ENCODE data around the gene SLC9A1. TPM values are rescaled to one million over a fixed set of nuclear protein-coding genes. Genes with fewer than 3 reads are reported as not detected.
A peak's percentile ranks its signal among the peaks of the same experiment; 100 is the strongest.
"Not testable (repeated sequence)": the region's sequence is repeated elsewhere in the genome, so short reads cannot be mapped to it uniquely, and the experiment has no call there.

Gene SLC9A1
- polyA plus RNA-seq, 3 donors, result 6.6 to 14.5 (median 8.9) TPM

GRCh38 chr1:27137544-27138075 lies 17.3 kb downstream of the SLC9A1 start:
- no peak overlapping the region for H3K27ac ChIP-seq (ENCODE audit: low read depth, low read length)
- WGBS, 3 donors, result 77 to 79% (median 78%) methylated on average over 11 of the region's 11 CpGs

GRCh38 chr1:27136998-27137542 lies 17.9 kb downstream of the SLC9A1 start:
- 44 to 70% (median 46%) methylated on average over 11 of the region's 11 CpGs for WGBS, 3 donors
- peak overlapping the region; percentile 23 for H3K27ac ChIP-seq (ENCODE audit: low read depth, low read length)

GRCh38 chr1:27136236-27136551 lies 18.7 kb downstream of the SLC9A1 start:
- 60 to 79% (median 67%) methylated on average over 3 of the region's 3 CpGs for whole genome bisulfite sequencing, 3 donors
- H3K27ac ChIP-seq (ENCODE audit: low read depth, low read length), result peak overlapping the region; percentile 23

GRCh38 chr1:27135541-27136235 lies 19.2 kb downstream of the SLC9A1 start:
- no peak overlapping the region for H3K27ac ChIP-seq (ENCODE audit: low read depth, low read length)
- WGBS, 3 donors, result 60 to 72% (median 67%) methylated on average over 5 of the region's 5 CpGs

GRCh38 chr1:27133991-27134390 lies 20.9 kb downstream of the SLC9A1 start:
- WGBS, 3 donors, result 70 to 86% (median 79%) methylated on average over 6 of the region's 6 CpGs
- H3K27ac ChIP-seq (ENCODE audit: low read depth, low read length), result no peak overlapping the region

GRCh38 chr1:27133158-27133557 lies 21.8 kb downstream of the SLC9A1 start:
- H3K27ac ChIP-seq (ENCODE audit: low read depth, low read length), result no peak overlapping the region
- WGBS, 3 donors, result 81 to 85% (median 84%) methylated on average over 5 of the region's 5 CpGs

GRCh38 chr1:27132624-27133023 lies 22.3 kb downstream of the SLC9A1 start:
- WGBS, 3 donors, result 81 to 91% (median 88%) methylated on average over 7 of the region's 7 CpGs
- H3K27ac ChIP-seq (ENCODE audit: low read depth, low read length), result no peak overlapping the region

GRCh38 chr1:27132147-27132546 lies 22.8 kb downstream of the SLC9A1 start:
- 63 to 83% (median 65%) methylated on average over 4 of the region's 4 CpGs for WGBS, 3 donors
- no peak overlapping the region for H3K27ac ChIP-seq (ENCODE audit: low read depth, low read length)

- no peak overlapping the region for H3K27ac ChIP-seq (ENCODE audit: low read depth, low read length)
- WGBS, 3 donors, result 43 to 61% (median 60%) methylated on average over 3 of the region's 3 CpGs
These were observed 24.1 kb downstream of the SLC9A1 start for GRCh38 chr1:27130798-27131197.

GRCh38 chr1:27129225-27129624 lies 25.7 kb downstream of the SLC9A1 start:
- no peak overlapping the region for H3K27ac ChIP-seq (ENCODE audit: low read depth, low read length)
- 79 to 84% (median 81%) methylated on average over 3 of the region's 3 CpGs for WGBS, 3 donors

- H3K27ac ChIP-seq (ENCODE audit: low read depth, low read length), result no peak overlapping the region
- WGBS, 3 donors, result 94 to 99% (median 98%) methylated on average over 3 of the region's 3 CpGs
These were observed 27.5 kb downstream of the SLC9A1 start for GRCh38 chr1:27127419-27127818.

GRCh38 chr1:27126391-27126790 lies 28.5 kb downstream of the SLC9A1 start:
- 92 to 95% (median 94%) methylated on average over 5 of the region's 5 CpGs for WGBS, 3 donors
- no peak overlapping the region for H3K27ac ChIP-seq (ENCODE audit: low read depth, low read length)

- H3K27ac ChIP-seq (ENCODE audit: low read depth, low read length), result not testable (repeated sequence)
- WGBS, 3 donors, result 87 to 97% (median 87%) methylated on average over 5 of the region's 5 CpGs
These were observed 29.8 kb downstream of the SLC9A1 start for GRCh38 chr1:27125125-27125524.

GRCh38 chr1:27124405-27124804 lies 30.5 kb downstream of the SLC9A1 start:
- H3K27ac ChIP-seq (ENCODE audit: low read depth, low read length), result no peak overlapping the region

GRCh38 chr1:27122652-27123051 lies 32.3 kb downstream of the SLC9A1 start:
- WGBS, 3 donors, result 54 to 64% (median 62%) methylated on average over 4 of the region's 4 CpGs
- H3K27ac ChIP-seq (ENCODE audit: low read depth, low read length), result no peak overlapping the region

More at GRCh38 chr1:27124405-27124804, 30.5 kb downstream of the SLC9A1 start:
- WGBS, 3 donors, result 87 to 90% (median 90%) methylated on average over 3 of the region's 3 CpGs

- no peak overlapping the region for H3K27ac ChIP-seq (ENCODE audit: low read depth, low read length)
These were observed 34.1 kb downstream of the SLC9A1 start for GRCh38 chr1:27120854-27121253.

GRCh38 chr1:27118440-27118689 lies 36.6 kb downstream of the SLC9A1 start:
- 80 to 86% (median 83%) methylated on average over 4 of the region's 4 CpGs for WGBS, 3 donors
- H3K27ac ChIP-seq (ENCODE audit: low read depth, low read length), result no peak overlapping the region

More at GRCh38 chr1:27120854-27121253, 34.1 kb downstream of the SLC9A1 start:
- WGBS, 3 donors, result 59 to 67% (median 66%) methylated on average over 1 of the region's 1 CpG

- WGBS, 3 donors, result 70 to 78% (median 78%) methylated on average over 12 of the region's 12 CpGs
These were observed 37.0 kb downstream of the SLC9A1 start for GRCh38 chr1:27117733-27118439.

GRCh38 chr1:27116697-27117096 lies 38.2 kb downstream of the SLC9A1 start:
- no peak overlapping the region for H3K27ac ChIP-seq (ENCODE audit: low read depth, low read length)

More at GRCh38 chr1:27117733-27118439, 37.0 kb downstream of the SLC9A1 start:
- no peak overlapping the region for H3K27ac ChIP-seq (ENCODE audit: low read depth, low read length)

GRCh38 chr1:27116232-27116631 lies 38.7 kb downstream of the SLC9A1 start:
- 55 to 90% (median 72%) methylated on average over 3 of the region's 3 CpGs for WGBS, 3 donors
- no peak overlapping the region for H3K27ac ChIP-seq (ENCODE audit: low read depth, low read length)
